Large intestine (tissue), 3 donors: ENCODE results near the gene ITSN1. TPM values are rescaled to one million over a fixed set of nuclear protein-coding genes. Genes with fewer than 3 reads are reported as not detected.

Experiments
- DNase-seq, 2 donors: peaks; one replicate each; pipeline versions ENCODE4 v3.0.0 to v3.0.0-alpha.2; 2013
- H3K27ac ChIP-seq: one replicate; pipeline ENCODE4 v1.5.1; 2013; ENCODE audit warnings: low read length
- H3K27me3 ChIP-seq: 2 replicates; pipeline ENCODE4 v1.6.1; 2013; ENCODE audit warnings: low read length; ENCODE audit not compliant: control insufficient read depth, insufficient read depth
- H3K36me3 ChIP-seq: 2 replicates; pipeline ENCODE4 v1.6.1; 2013; ENCODE audit warnings: low read length; ENCODE audit not compliant: control insufficient read depth, insufficient read depth
- H3K4me1 ChIP-seq: one replicate; pipeline ENCODE4 v1.6.1; 2013; ENCODE audit warnings: low read length; ENCODE audit not compliant: control insufficient read depth, insufficient read depth
- H3K4me3 ChIP-seq: one replicate; pipeline ENCODE4 v1.5.1; 2013; ENCODE audit warnings: low read length
- H3K9me3 ChIP-seq: one replicate; pipeline ENCODE4 v1.6.1; 2013; ENCODE audit warnings: mild to moderate bottlenecking, low read depth, low read length, moderate library complexity; ENCODE audit not compliant: control insufficient read depth
- WGBS: methylation state at CpG from one replicate; pipeline ENCODE4 v1.1.5; 2013; ENCODE audit warnings: low lambda C conversion rate; ENCODE audit not compliant: insufficient coverage; 5-methylcytosine and 5-hydroxymethylcytosine counted together
- polyA plus RNA-seq: library from polyadenylated mRNA; unstranded; fragments of 120-200 nt; gene quantifications from one replicate; pipeline ENCODE4 v1.2.1, GENCODE V29; 2013

ITSN1 gene
- polyA plus RNA-seq, 1 donor, result 36.0 TPM

DNA sequence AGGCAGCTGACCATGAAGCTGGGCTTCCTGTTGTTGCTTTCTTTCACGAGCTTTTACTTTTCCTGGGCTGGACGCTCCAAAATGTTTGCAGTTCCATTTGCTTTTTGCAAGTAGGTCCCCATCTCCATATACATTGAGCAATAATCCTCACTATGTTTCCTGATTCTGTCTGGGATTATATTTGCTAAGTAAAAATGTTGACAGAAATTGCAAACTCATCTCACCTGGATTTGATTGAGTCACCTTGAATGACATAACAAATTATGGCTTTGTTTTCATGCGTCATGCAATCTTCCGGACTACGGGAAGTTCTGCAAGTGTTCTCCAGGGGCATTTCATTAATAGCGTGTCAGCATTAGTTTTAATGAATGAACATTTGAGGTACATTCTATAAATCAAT lies 254.4 kb downstream of the ITSN1 start:
- Histone ChIP-seq H3K27me3 (no peaks in the 10 kb centered on the region), H3K9me3 (no peaks in the 10 kb centered on the region), H3K36me3 (peaks cover 6% of the 10 kb centered on the region), H3K4me1 (peaks cover 4% of the 10 kb centered on the region), H3K27ac (no peak overlapping the region), H3K4me3 (no peak overlapping the region)
- WGBS, result 100% methylated on average over 1 of the region's 6 CpGs
- no peak for DNase-seq

DNA sequence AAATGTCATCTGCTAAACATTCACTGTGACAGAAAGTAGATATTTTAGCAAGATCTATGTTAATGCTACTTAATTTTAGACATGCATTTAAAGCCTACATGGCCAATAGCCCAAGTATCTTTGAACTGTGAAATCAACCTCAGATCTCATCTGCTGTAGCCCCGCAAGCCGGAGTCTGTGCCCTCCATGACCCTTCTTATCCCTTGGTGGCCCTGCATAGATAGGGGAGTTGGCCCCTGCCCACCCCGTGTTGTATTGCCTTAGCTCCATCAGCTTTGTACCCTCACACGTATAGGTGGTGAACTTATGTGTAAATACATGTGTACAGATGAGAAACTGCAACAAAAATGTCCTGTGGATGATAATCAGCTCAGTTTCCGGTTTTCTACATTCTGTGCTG lies 254.8 kb downstream of the ITSN1 start:
- Histone ChIP-seq H3K9me3 (no peaks in the 10 kb centered on the region), H3K4me3 (no peak overlapping the region), H3K4me1 (peaks cover 4% of the 10 kb centered on the region), H3K27ac (no peak overlapping the region), H3K27me3 (no peaks in the 10 kb centered on the region), H3K36me3 (peaks cover 10% of the 10 kb centered on the region)
- DNase-seq, result no peak
- 100% methylated on average over 1 of the region's 5 CpGs for WGBS

DNA sequence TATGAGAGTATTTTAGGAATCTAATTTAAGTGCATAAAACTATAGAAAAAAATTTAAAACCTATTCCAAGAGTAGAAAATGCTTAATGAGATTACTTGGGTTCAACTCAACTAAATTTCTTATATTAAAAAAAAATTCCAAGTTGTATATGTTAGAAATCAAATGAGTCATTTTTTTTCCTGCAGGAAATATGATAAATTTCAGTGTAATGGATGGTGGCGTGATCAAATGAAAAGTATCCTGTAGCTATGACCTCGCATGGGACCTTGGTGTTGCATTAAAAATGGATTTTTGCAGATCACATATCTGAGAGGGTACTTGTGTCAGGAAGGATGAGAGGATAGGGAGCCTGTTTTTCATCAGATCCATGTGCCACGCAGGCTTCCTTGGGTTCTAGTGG lies 255.4 kb downstream of the ITSN1 start:
- WGBS, result no CpG with 5 or more reads among the region's 3 CpGs
- Histone ChIP-seq H3K27me3 (no peaks in the 10 kb centered on the region), H3K9me3 (no peaks in the 10 kb centered on the region), H3K27ac (no peak overlapping the region), H3K36me3 (peaks cover 15% of the 10 kb centered on the region), H3K4me1 (peaks cover 4% of the 10 kb centered on the region), H3K4me3 (no peak overlapping the region)
- DNase-seq, result no peak

DNA sequence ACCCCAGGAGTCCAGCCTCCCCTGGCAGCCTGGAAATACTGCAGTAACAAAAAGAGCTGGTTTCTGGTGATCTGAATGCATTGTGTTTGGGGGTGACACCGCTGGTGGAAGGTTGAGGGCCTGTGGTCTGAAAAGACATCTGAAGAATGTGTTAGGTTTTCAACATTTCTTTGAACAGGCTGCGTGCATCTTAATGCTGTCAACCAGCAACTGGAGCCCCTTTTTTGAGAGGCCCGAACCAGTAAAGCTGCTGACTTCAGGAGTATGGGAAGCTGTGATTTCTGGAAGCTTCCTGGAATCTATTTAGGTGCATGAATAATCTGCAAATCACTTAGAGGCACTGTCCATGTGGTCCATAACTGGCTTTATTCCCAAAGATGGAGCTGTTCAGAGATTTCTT lies 256.3 kb downstream of the ITSN1 start:
- no peaks in the 10 kb centered on the region for H3K9me3 ChIP-seq
- H3K4me3 ChIP-seq, result no peak overlapping the region
- H3K4me1 ChIP-seq, result peaks cover 4% of the 10 kb centered on the region
- no CpG with 5 or more reads among the region's 3 CpGs for WGBS
- no peak overlapping the region for H3K27ac ChIP-seq
- H3K27me3 ChIP-seq, result no peaks in the 10 kb centered on the region
- H3K36me3 ChIP-seq, result peaks cover 22% of the 10 kb centered on the region
- no peak for DNase-seq

DNA sequence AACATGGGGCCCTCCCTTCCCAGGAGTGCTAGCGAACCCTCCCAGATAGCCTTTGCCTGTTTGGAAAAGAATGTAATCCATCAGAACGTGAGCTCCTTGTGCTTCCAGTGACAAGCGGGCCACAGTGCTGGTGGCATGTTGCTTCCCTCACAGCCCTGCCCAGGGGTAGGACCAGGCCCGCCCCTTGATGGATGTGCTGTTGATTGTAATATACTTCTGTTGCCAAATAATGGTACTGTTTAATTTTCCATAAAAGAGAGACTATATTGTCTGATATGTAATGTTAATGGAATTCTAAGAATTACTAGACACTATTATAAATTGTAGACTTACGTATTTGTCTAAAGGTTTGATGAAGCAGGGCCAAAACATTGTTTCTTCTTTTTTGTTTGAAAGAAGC lies 256.9 kb downstream of the ITSN1 start:
- Histone ChIP-seq H3K4me3 (no peak overlapping the region), H3K36me3 (peaks cover 26% of the 10 kb centered on the region), H3K4me1 (peaks cover 4% of the 10 kb centered on the region), H3K27me3 (no peaks in the 10 kb centered on the region), H3K9me3 (no peaks in the 10 kb centered on the region), H3K27ac (no peak overlapping the region)
- 100% methylated on average over 1 of the region's 5 CpGs for WGBS
- DNase-seq, result no peak

DNA sequence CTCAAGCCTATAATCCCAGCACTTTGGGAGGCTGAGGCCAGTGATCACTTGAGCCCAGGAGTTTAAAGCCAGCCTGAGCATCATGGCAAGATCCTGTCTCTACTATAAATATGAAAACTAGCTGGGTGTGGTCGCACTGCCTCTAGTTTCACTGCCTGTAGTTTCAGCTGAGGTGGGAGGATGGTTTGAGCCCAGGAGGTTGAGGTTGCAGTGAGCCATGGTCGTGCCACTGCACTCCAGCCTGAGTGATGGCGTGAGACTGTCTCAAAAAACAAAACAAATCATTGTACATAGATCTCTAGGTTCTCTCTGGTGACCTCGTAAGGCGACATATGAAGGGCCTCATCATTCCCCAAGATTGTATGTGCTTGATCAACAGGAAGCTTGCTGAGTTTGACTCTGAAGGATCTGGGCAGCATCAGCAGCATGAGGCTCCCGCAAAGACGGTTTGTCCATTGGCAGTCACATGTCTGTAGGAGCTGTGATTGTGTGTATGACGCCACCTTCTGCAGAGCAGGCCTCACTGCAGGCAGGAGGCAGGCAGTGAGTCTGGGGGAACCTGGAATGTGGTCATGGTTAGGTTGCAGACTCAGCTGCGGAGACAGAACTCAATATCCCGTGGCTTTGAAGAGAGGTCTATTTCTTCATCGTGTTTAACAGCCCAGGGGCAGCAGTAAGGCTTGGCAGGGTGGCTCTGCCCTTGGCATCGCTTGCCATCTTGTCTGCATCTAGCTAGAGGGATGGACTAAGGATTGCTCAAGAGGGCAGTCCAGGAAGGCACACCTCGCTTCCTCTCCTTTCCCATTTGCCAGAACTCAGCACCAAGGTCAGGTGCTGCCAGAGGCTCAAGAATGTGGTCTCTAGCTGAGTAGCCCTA lies 259.3 kb downstream of the ITSN1 start:
- peak; percentile 35 to 56 for DNase-seq
- Histone ChIP-seq H3K9me3 (no peaks in the 10 kb centered on the region), H3K36me3 (peaks cover 49% of the 10 kb centered on the region), H3K4me1 (no peaks in the 10 kb centered on the region), H3K27me3 (no peaks in the 10 kb centered on the region), H3K27ac (no peak overlapping the region), H3K4me3 (no peak overlapping the region)
- no CpG with 5 or more reads among the region's 13 CpGs for WGBS

DNA sequence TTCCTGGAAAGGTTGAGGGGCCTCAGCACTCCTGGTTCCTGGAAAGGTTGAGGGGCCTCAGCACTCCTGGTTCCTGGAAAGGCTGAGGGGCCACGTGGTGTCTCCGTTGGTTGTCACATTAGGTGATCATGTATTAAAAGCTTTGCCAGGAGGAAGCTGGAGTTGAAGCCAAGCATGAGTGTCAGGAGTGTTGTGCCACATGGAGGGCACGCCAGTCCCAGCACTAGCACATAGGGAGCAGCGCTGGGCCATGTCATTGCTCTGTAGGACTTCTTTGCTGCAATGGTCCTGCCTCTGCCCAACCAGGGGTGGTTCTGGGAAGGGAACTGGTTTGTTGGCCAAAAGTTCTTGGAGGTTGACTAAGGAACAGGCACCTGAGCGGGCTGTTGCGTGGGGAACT lies 260.0 kb downstream of the ITSN1 start:
- no CpG with 5 or more reads among the region's 6 CpGs for WGBS
- peaks cover 56% of the 10 kb centered on the region for H3K36me3 ChIP-seq
- no peaks in the 10 kb centered on the region for H3K27me3 ChIP-seq
- no peak overlapping the region for H3K4me3 ChIP-seq
- no peak for DNase-seq
- H3K27ac ChIP-seq, result no peak overlapping the region
- H3K9me3 ChIP-seq, result no peaks in the 10 kb centered on the region
- no peaks in the 10 kb centered on the region for H3K4me1 ChIP-seq

DNA sequence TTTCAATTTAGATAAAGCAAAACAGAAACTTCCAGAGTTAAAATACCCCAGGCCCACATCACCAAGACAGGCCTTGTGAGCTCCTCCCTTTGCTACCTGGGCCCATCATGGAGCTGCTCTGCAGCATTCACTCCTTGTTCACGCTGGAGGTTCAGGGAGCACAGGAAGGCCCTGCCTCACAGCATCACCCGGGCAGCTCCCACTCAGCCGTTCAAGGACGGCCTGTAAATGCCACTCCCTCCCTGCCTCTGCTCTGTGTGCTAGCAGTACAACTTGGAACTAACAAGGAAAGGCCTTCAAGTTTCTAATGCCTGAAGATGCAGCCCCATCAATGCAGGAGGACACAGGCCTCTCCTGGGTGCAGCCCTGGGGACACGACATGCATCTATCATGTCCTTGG lies 261.7 kb downstream of the ITSN1 start:
- no CpG with 5 or more reads among the region's 5 CpGs for WGBS
- Histone ChIP-seq H3K27ac (no peak overlapping the region), H3K9me3 (no peaks in the 10 kb centered on the region), H3K27me3 (no peaks in the 10 kb centered on the region), H3K4me3 (no peak overlapping the region), H3K4me1 (no peaks in the 10 kb centered on the region), H3K36me3 (peaks cover 73% of the 10 kb centered on the region)
- no peak for DNase-seq

DNA sequence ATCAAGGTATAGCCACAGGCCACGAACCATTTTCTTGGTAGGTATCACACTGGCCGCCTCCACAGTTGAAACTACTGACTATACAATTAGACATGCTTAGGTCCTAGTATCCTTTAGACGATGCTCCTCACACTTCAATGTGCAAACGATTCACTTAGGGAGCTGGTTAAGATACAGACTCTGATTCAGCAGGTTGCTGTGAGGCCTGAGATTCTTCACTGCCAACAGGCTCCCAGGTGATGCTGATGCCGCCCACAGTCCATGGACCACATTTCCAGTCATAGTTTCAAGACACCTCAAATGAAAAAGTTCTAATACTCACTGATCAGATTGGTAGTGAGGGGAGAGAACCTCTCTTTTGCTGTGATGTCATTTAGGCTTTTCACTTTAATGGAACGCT lies 266.5 kb downstream of the ITSN1 start:
- no peaks in the 10 kb centered on the region for H3K27me3 ChIP-seq
- no CpG with 5 or more reads among the region's 6 CpGs for whole genome bisulfite sequencing
- no peaks in the 10 kb centered on the region for H3K9me3 ChIP-seq
- no peak overlapping the region for H3K4me3 ChIP-seq
- H3K27ac ChIP-seq, result no peak overlapping the region
- H3K36me3 ChIP-seq, result peaks cover 77% of the 10 kb centered on the region
- peaks cover 11% of the 10 kb centered on the region for H3K4me1 ChIP-seq
- DNase-seq, result no peak

DNA sequence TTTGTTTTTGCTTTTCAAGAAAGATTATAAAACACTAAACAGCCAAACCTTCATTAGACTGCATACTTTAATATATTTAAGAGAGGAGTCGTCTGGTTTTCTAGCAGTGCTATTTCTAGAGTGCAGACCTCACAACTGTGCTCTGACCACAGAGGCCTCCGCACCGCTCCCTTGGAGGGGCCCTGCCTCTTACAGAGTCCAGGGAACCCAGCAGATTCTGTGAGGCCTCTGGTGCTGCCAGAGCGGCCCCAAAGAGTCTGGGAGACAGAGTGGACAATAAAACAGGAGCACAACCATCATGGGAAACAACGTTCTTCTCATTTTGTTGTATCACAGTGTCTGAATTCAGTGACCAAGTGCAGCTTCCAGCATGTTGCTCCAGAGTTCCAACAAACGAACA lies 267.5 kb downstream of the ITSN1 start:
- peaks cover 11% of the 10 kb centered on the region for H3K4me1 ChIP-seq
- H3K27ac ChIP-seq, result no peak overlapping the region
- no peaks in the 10 kb centered on the region for H3K27me3 ChIP-seq
- H3K9me3 ChIP-seq, result no peaks in the 10 kb centered on the region
- H3K36me3 ChIP-seq, result peaks cover 67% of the 10 kb centered on the region
- no peak for DNase-seq
- H3K4me3 ChIP-seq, result no peak overlapping the region
- 100% methylated on average over 2 of the region's 6 CpGs for WGBS

DNA sequence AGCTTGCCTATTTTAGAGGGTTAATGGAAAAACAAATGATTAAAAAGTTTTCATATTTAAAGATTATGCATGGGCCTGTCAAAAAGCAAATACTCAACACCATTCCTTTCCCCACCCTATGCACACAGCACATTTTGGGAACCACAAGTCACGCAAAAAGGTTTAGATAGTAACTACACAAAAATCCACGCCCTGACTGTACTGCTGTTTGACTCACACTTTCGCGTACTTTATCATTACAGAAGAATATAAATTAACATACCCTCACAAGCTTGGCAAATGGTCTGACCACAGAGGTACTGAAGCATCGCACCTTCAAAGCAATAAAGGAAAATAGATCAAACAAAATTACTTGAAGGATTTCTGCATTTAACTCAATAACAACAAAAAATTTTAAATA lies 271.9 kb downstream of the ITSN1 start:
- WGBS, result 100% methylated on average over 1 of the region's 5 CpGs
- H3K36me3 ChIP-seq, result peaks cover 25% of the 10 kb centered on the region
- no peak overlapping the region for H3K27ac ChIP-seq
- no peaks in the 10 kb centered on the region for H3K9me3 ChIP-seq
- no peak for DNase-seq
- peaks cover 11% of the 10 kb centered on the region for H3K4me1 ChIP-seq
- H3K4me3 ChIP-seq, result no peak overlapping the region
- H3K27me3 ChIP-seq, result no peaks in the 10 kb centered on the region
